A549 (cell line): ENCODE data around the gene LRRC41. TPM values are rescaled to one million over a fixed set of nuclear protein-coding genes. Genes with fewer than 3 reads are reported as not detected.
A peak's percentile ranks its signal among the peaks of the same experiment; 100 is the strongest.

Source experiments
- ATAC-seq, 2 experiments: fragments of 200-7000 bp in 1 of 2; fragments of >200 bp in 1 of 2; cut with Nextera tagmentation in 1 of 2; cut with Tn5 transposase in 1 of 2; 3 replicates each; pipeline versions ENCODE4 v1.8.0 to v1.9.1; 2018 to 2020; ENCODE audit warnings: mild to moderate bottlenecking in 1 of 2, moderate library complexity in 1 of 2
- CTCF ChIA-PET: fragments of 300-600 bp; sonication (Branson Sonifier 250); formaldehyde crosslinking; extraction: SDS; loops from one replicate; lab custom pipeline; 2021; ENCODE audit warnings: antibody characterized with exemption, inconsistent platforms; lab: Yijun Ruan, JAX
- POLR2A ChIA-PET: fragments of 350-600 bp; formaldehyde crosslinking; extraction: SDS; loops from one replicate; lab custom pipeline; 2021; ENCODE audit warnings: antibody characterized with exemption, inconsistent platforms; lab: Yijun Ruan, JAX
- DNase-seq, 2 experiments: peaks; one replicate each; pipeline versions ENCODE4 v3.0.0 to v3.0.0-alpha.2; 2011 to 2016; ENCODE audit warnings: low read depth in 1 of 2, low spot score in 1 of 2
- FAIRE-seq: peaks from 2 replicates; lab custom pipeline; 2011; peaks lifted over from hg19 to GRCh38; lab: Jason Lieb, UNC
- H3K27ac ChIP-seq, 2 experiments: fragments of >200 bp; sonication (Bioruptor Twin); formaldehyde crosslinking; 3 replicates each; pipeline ENCODE4 v1.5.1; 2016 to 2017
- H3K4me1 ChIP-seq: fragments of >200 bp; sonication (Bioruptor Twin); formaldehyde crosslinking; 3 replicates; pipeline ENCODE4 v1.6.1; 2016
- H3K4me2 ChIP-seq: fragments of >200 bp; sonication (Bioruptor Twin); formaldehyde crosslinking; 3 replicates; pipeline ENCODE4 v1.6.1; 2016
- H3K4me3 ChIP-seq: fragments of >200 bp; sonication (Bioruptor Twin); formaldehyde crosslinking; 3 replicates; pipeline ENCODE4 v1.5.1; 2016
- H3K9me3 ChIP-seq: fragments of >200 bp; sonication (Bioruptor Twin); formaldehyde crosslinking; 3 replicates; pipeline ENCODE4 v1.6.1; 2016
- CEBPB ChIP-seq, 2 experiments: fragments of >200 bp in 1 of 2; sonication (Bioruptor Twin) in 1 of 2; formaldehyde crosslinking in 1 of 2; IDR thresholded peaks; 2 replicates each; pipeline ENCODE4 v1.6.1; 2012 to 2016
- CHD2 ChIP-seq: fragments of 150-350 bp; IDR thresholded peaks from 2 replicates; pipeline ENCODE4 v1.6.1; 2014; ENCODE audit warnings: low read length; ENCODE audit not compliant: partially characterized antibody
- FOSB ChIP-seq: fragments of 250-450 bp; sonication (Bioruptor Pico); IDR thresholded peaks from 2 replicates; pipeline ENCODE4 v1.5.0; 2020; ENCODE audit warnings: mild to moderate bottlenecking, moderate library complexity
- FOXS1 ChIP-seq: fragments of 250-450 bp; sonication (Bioruptor Pico); IDR thresholded peaks from 2 replicates; pipeline ENCODE4 v1.5.0; 2020; ENCODE audit warnings: mild to moderate bottlenecking, moderate library complexity
- GATA3 ChIP-seq: IDR thresholded peaks from 2 replicates; pipeline ENCODE4 v1.6.1; 2012; ENCODE audit warnings: borderline replicate concordance
- HES2 ChIP-seq: fragments of >200 bp; sonication (Bioruptor Twin); formaldehyde crosslinking; IDR thresholded peaks from 2 replicates; pipeline ENCODE4 v1.6.1; 2016
- HEYL ChIP-seq: fragments of 250-450 bp; sonication (Bioruptor Pico); IDR thresholded peaks from 2 replicates; pipeline ENCODE4 v1.8.0; 2021; ENCODE audit warnings: mild to moderate bottlenecking, moderate library complexity
- MAFK ChIP-seq: fragments of 450-650 bp; IDR thresholded peaks from 2 replicates; pipeline ENCODE4 v1.6.1; 2014; ENCODE audit not compliant: partially characterized antibody
- MYC ChIP-seq: IDR thresholded peaks from 2 replicates; pipeline ENCODE4 v1.6.1; 2012; ENCODE audit warnings: mild to moderate bottlenecking, inconsistent platforms, low read length, improper control_type of control experiment, borderline replicate concordance
- POLR2AphosphoS2 ChIP-seq: conservative IDR thresholded peaks from 2 replicates; pipeline ENCODE4 v1.6.1; 2012; ENCODE audit warnings: low read length, improper control_type of control experiment, inconsistent platforms
- RCOR1 ChIP-seq: fragments of 150-350 bp; IDR thresholded peaks from 2 replicates; pipeline ENCODE4 v1.6.1; 2014; ENCODE audit warnings: antibody characterized with exemption, low read length, low read depth
- RFX5 ChIP-seq: fragments of 450-650 bp; IDR thresholded peaks from 2 replicates; pipeline ENCODE4 v1.7.1; 2014; ENCODE audit warnings: antibody characterized with exemption, mild to moderate bottlenecking, moderate library complexity
- RNF2 ChIP-seq: fragments of 200-600 bp; sonication (generic); IDR thresholded peaks from 2 replicates; pipeline ENCODE4 v1.6.1; 2016; ENCODE audit warnings: low read depth, mild to moderate bottlenecking, antibody characterized with exemption, moderate library complexity, borderline replicate concordance
- SMC3 ChIP-seq: fragments of >200 bp; sonication (Bioruptor Twin); formaldehyde crosslinking; IDR thresholded peaks from 3 replicates; pipeline ENCODE4 v1.6.1; 2018; ENCODE audit warnings: inconsistent platforms
- ZFP36 ChIP-seq: fragments of 450-650 bp; IDR thresholded peaks from 2 replicates; pipeline ENCODE4 v1.6.1; 2014; ENCODE audit warnings: borderline replicate concordance; ENCODE audit not compliant: partially characterized antibody
- ZNF302 ChIP-seq: fragments of 250-450 bp; sonication (Bioruptor Pico); IDR thresholded peaks from 2 replicates; pipeline ENCODE4 v1.9.0; 2021; ENCODE audit warnings: inconsistent platforms, mild to moderate bottlenecking, moderate library complexity
- ZSCAN20 ChIP-seq: fragments of 250-450 bp; sonication (Bioruptor Pico); IDR thresholded peaks from 2 replicates; pipeline ENCODE4 v1.8.0; 2022; ENCODE audit warnings: mild to moderate bottlenecking, moderate library complexity
- WGBS: methylation state at CpG from one replicate; pipeline ENCODE4 v1.1.6; 2017; ENCODE audit errors: missing lambda C conversion rate; 5-methylcytosine and 5-hydroxymethylcytosine counted together
- polyA plus RNA-seq, 4 experiments: library from polyadenylated mRNA; depleted of rRNA in 3 of 4; stranded (reverse); fragments of >200 nt; fragmentation: RNase III in 1 of 4; extraction: RNeasy Plus Mini Kit Qiagen cat#74134 plus additional on column Dnase treatment in 1 of 4; gene quantifications; 2 replicates in 3 of 4; 3 replicates in 1 of 4; pipeline ENCODE4 v1.2.3, GENCODE V29; 2011 to 2017
- TF ChIP-seq, protein P1 (sequence below): fragments of 250-450 bp; sonication (Bioruptor Pico); IDR thresholded peaks from 2 replicates; pipeline ENCODE4 v1.5.0; 2020; ENCODE audit warnings: low read depth, mild to moderate bottlenecking, moderate library complexity
- TF ChIP-seq, protein P2 (sequence below): fragments of 450-650 bp; IDR thresholded peaks from 2 replicates; pipeline ENCODE4 v1.6.1; 2014; ENCODE audit warnings: antibody characterized with exemption
- TF ChIP-seq, protein P3 (sequence below): IDR thresholded peaks from 2 replicates; pipeline ENCODE4 v1.6.1; 2012

The LRRC41 gene
- polyA plus RNA-seq, 2 of the 4 experiments (the other 2 are of a cell fraction): 28.6 to 33.4 TPM

DNA sequence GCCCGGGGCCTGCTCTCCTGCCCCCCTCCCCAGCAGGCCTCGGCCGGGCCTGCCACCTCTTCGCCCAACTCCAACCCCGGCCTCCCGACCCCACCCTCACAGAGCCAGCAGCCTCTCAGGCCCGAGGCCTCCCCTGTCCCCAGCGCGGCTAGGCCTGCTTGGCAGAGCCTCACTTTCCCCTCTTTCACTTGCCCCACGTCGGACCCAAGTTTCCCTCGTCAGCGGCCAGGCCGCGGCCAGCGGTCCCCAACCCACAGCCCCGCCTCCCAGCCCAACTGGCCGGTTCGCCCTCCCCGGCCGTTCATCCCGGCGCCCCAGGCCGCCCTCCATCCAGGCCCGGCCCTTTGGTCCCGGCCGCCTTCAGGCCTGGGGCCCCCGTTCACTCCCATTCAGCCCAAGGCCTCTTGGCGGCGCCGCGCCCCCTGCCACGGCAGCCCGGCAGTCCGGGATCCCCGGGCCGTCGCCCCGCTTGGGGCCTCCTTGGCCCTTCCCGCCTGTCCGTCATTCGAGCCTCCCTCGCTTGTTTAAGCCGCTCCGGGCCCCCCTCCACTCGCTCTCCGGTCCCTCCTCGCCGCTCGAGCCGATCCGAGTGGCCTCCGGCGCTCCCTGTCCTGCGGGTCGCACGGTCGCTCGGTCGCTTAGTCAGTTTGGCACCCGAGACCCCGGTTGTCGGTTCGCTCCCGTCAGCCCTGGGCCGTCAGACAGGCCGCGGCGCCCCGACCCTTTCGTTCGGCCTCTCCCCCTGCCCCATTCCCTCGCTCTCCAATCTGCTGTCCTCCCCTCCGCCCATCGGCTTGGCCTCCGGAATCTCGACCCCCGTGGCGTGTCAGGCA lies 1.4 kb downstream of the LRRC41 start (continued):
- TF ChIP-seq RCOR1: no peak
- TF ChIP-seq GATA3: no peak
- TF ChIP-seq MYC: no peak
- TF ChIP-seq CHD2: no peak
- TF ChIP-seq FOSB (CRISPR knock-in tag): no peak
- TF ChIP-seq POLR2AphosphoS2: no peak
- TF ChIP-seq ZSCAN20 (CRISPR knock-in tag): no peak
- no peak for TF ChIP-seq ZFP36
- TF ChIP-seq MAFK: no peak
- no peak for TF ChIP-seq CEBPB (IDR thresholded peaks at IDR 0.05)
- no peak for TF ChIP-seq HES2
- TF ChIP-seq, protein P1, sequence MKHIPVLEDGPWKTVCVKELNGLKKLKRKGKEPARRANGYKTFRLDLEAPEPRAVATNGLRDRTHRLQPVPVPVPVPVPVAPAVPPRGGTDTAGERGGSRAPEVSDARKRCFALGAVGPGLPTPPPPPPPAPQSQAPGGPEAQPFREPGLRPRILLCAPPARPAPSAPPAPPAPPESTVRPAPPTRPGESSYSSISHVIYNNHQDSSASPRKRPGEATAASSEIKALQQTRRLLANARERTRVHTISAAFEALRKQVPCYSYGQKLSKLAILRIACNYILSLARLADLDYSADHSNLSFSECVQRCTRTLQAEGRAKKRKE (CRISPR knock-in tag): no peak
- TF ChIP-seq RNF2: no peak
- TF ChIP-seq HEYL (CRISPR knock-in tag): no peak
- TF ChIP-seq, protein P2, sequence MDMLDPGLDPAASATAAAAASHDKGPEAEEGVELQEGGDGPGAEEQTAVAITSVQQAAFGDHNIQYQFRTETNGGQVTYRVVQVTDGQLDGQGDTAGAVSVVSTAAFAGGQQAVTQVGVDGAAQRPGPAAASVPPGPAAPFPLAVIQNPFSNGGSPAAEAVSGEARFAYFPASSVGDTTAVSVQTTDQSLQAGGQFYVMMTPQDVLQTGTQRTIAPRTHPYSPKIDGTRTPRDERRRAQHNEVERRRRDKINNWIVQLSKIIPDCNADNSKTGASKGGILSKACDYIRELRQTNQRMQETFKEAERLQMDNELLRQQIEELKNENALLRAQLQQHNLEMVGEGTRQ: no peak

DNA sequence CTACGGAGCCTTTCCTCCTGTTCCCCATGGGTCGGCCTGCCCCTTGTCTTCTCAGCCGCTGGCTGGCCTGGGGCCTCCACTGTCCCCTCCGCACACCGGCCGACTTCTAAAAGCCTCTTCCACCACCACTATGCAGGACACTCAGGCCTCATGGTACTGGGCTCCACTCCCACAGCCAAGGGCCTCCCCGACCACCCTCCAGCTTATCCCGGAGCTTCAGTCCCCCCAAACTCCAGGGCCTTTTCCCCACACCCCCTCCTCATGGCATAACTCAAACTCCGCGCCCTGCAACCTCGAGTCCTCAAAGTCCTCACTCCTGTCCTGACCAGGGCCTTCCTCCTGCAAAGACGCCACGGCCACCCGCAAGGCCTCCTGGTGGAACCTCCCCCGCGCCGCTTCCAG lies 2.0 kb downstream of the LRRC41 start:
- FAIRE-seq (no peak), DNase-seq (peak in 1 of 2 experiments; percentile 14), ATAC-seq (no peak; a peak in 2 of 6 replicates)
- peak overlapping the region; percentile 90 for H3K4me2 ChIP-seq
- peak overlapping the region; percentile 84 for H3K4me3 ChIP-seq
- POLR2A ChIA-PET: no interaction called here
- H3K9me3 ChIP-seq: no peaks in the 10 kb centered on the region
- peaks cover 20% of the 10 kb centered on the region; the same call in 2 of the 3 replicates for H3K4me1 ChIP-seq
- H3K27ac ChIP-seq: peak overlapping the region; percentile 98 to 99
- CTCF ChIA-PET: no interaction called here
- TF ChIP-seq ZNF302 (no peak), FOXS1 (CRISPR knock-in tag) (no peak), CEBPB (IDR thresholded peaks at IDR 0.05) (no peak), SMC3 (no peak), MYC (no peak), RFX5 (no peak)
- TF ChIP-seq, protein P3, sequence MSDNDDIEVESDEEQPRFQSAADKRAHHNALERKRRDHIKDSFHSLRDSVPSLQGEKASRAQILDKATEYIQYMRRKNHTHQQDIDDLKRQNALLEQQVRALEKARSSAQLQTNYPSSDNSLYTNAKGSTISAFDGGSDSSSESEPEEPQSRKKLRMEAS: 0 out of 2 replicates have a peak, but pooled peaks have one; percentile 2
- WGBS: 70% methylated on average over 10 of the region's 17 CpGs

- TF ChIP-seq, protein P3: no peak
- TF ChIP-seq HES2: no peak
- no peak for TF ChIP-seq CHD2
- TF ChIP-seq, all 56 proteins: peak for 0
- CTCF ChIA-PET: interaction anchor here (1.3 kb wide), 1 partner anchor 8 kb away, joined by 3 read pairs; no protein-coding TSS in a partner anchor
These were observed 2.6 kb downstream of the LRRC41 start for GRCh38 chr1:46300673-46301405.

More at GRCh38 chr1:46300673-46301405, 2.6 kb downstream of the LRRC41 start:
- Histone ChIP-seq H3K9me3 (no peaks in the 10 kb centered on the region), H3K27ac (peak overlapping the region; percentile 98 to 99), H3K4me2 (peak overlapping the region; percentile 90), H3K4me3 (peak overlapping the region; percentile 84), H3K4me1 (peaks cover 15% of the 10 kb centered on the region; the same call in 2 of the 3 replicates)
- ATAC-seq (no peak), DNase-seq (no peak), FAIRE-seq (no peak)
- 91% methylated on average over 6 of the region's 6 CpGs for WGBS
- POLR2A ChIA-PET: no interaction called here
